ENCODE data around the gene NAXE.

- TF ChIP-seq CTCF (IDR thresholded peaks at IDR 0.05) = no peak
- no peak for TF ChIP-seq POLR2A (IDR thresholded peaks at IDR 0.05)
Observed at GRCh38 chr1:156640842-156641706, 49.5 kb downstream of the NAXE start.

All from lower leg skin (tissue), 3 donors.